IgD-negative memory B cell (primary cell): ENCODE measurements around the gene REPS2. TPM values are rescaled to one million over a fixed set of nuclear protein-coding genes. Genes with fewer than 3 reads are reported as not detected.

ENCODE experiments used
- H3K27ac Mint-ChIP-seq, 3 donors: one replicate each; pipeline ENCODE4 v1.8.0; 2020 to 2022; ENCODE audit warnings: mild to moderate bottlenecking in 3 of 3, mixed read lengths in 3 of 3, moderate library complexity in 1 of 3
- H3K27me3 Mint-ChIP-seq: one replicate; pipeline ENCODE4 v1.8.0; 2021; ENCODE audit warnings: mixed read lengths
- H3K36me3 Mint-ChIP-seq: one replicate; pipeline ENCODE4 v1.8.0; 2020; ENCODE audit warnings: mild to moderate bottlenecking, mixed read lengths
- H3K4me1 Mint-ChIP-seq, 3 donors: one replicate each; pipeline ENCODE4 v1.8.0; 2020 to 2022; ENCODE audit warnings: mixed read lengths in 3 of 3, mild to moderate bottlenecking in 1 of 3
- H3K4me3 Mint-ChIP-seq, 4 donors: one replicate each; pipeline ENCODE4 v1.8.0; 2020 to 2022; ENCODE audit warnings: mild to moderate bottlenecking in 4 of 4, mixed read lengths in 4 of 4, moderate library complexity in 3 of 4
- H3K9me3 Mint-ChIP-seq, 3 donors: one replicate each; pipeline ENCODE4 v1.8.0; 2020 to 2021; ENCODE audit warnings: mixed read lengths in 3 of 3, mild to moderate bottlenecking in 1 of 3
- polyA plus RNA-seq: library from polyadenylated mRNA; unstranded; fragments of 300-500 nt; fragmentation: Illumina TruSeq; gene quantifications from one replicate; pipeline ENCODE4 v1.2.3, GENCODE V29; 2021

Gene REPS2
- polyA plus RNA-seq = 1.3 TPM

GRCh38 chrX:16946361-16946964, at the start of gene REPS2:
REPS2 (plus strand) TSS chrX:16946658; CDS start chrX:16946862, 204 bp downstream.
- peak within 1 kb of the TSS in 2 of 3 donors; percentile 77 to 85 for H3K27ac Mint-ChIP-seq
- peaks cover 3% of the 10 kb centered on the region for H3K27me3 Mint-ChIP-seq
- no peaks in the 10 kb centered on the region for H3K9me3 Mint-ChIP-seq
- H3K36me3 Mint-ChIP-seq = peaks cover 1% of the 10 kb centered on the region
- peaks cover 0 to 6% (median 5%) of the 10 kb centered on the region in 3 donors for H3K4me1 Mint-ChIP-seq
- H3K4me3 Mint-ChIP-seq = peak within 1 kb of the TSS; percentile 82 to 94 (median 90)

- Mint-ChIP-seq H3K36me3 (no peaks in the 10 kb centered on the region), H3K4me1 (peaks cover 0 to 7% (median 5%) of the 10 kb centered on the region in 3 donors), H3K4me3 (no peak overlapping the region), H3K9me3 (no peaks in the 10 kb centered on the region), H3K27me3 (peaks cover 18% of the 10 kb centered on the region), H3K27ac (no peak overlapping the region)
Measured at GRCh38 chrX:16897445-16897844, 49.0 kb upstream of the REPS2 start.

- peaks cover 10% of the 10 kb centered on the region for H3K27me3 Mint-ChIP-seq
Measured at GRCh38 chrX:16903274-16904022, 43.0 kb upstream of the REPS2 start.

GRCh38 chrX:16910376-16910775, 36.1 kb upstream of the REPS2 start:
- H3K9me3 Mint-ChIP-seq = no peaks in the 10 kb centered on the region
- no peak overlapping the region for H3K4me3 Mint-ChIP-seq
- H3K27ac Mint-ChIP-seq = no peak overlapping the region
- no peaks in the 10 kb centered on the region for H3K36me3 Mint-ChIP-seq
- peaks cover 5% of the 10 kb centered on the region for H3K27me3 Mint-ChIP-seq
- H3K4me1 Mint-ChIP-seq = no peaks in the 10 kb centered on the region

More at GRCh38 chrX:16903274-16904022, 43.0 kb upstream of the REPS2 start:
- H3K4me1 Mint-ChIP-seq = no peaks in the 10 kb centered on the region
- no peak overlapping the region for H3K27ac Mint-ChIP-seq
- H3K9me3 Mint-ChIP-seq = peaks cover 0 to 1% (median 0%) of the 10 kb centered on the region in 3 donors
- no peaks in the 10 kb centered on the region for H3K36me3 Mint-ChIP-seq
- peak overlapping the region in 2 of 4 donors; percentile 2 to 8 for H3K4me3 Mint-ChIP-seq

GRCh38 chrX:16914058-16914457, 32.4 kb upstream of the REPS2 start:
- H3K4me1 Mint-ChIP-seq = no peaks in the 10 kb centered on the region
- H3K27me3 Mint-ChIP-seq = peaks cover 7% of the 10 kb centered on the region
- no peak overlapping the region for H3K27ac Mint-ChIP-seq
- H3K4me3 Mint-ChIP-seq = no peak overlapping the region
- no peaks in the 10 kb centered on the region for H3K36me3 Mint-ChIP-seq
- H3K9me3 Mint-ChIP-seq = no peaks in the 10 kb centered on the region

GRCh38 chrX:16916561-16916960, 29.9 kb upstream of the REPS2 start:
- H3K27ac Mint-ChIP-seq = no peak overlapping the region
- peaks cover 8% of the 10 kb centered on the region for H3K27me3 Mint-ChIP-seq
- no peaks in the 10 kb centered on the region for H3K36me3 Mint-ChIP-seq
- H3K9me3 Mint-ChIP-seq = no peaks in the 10 kb centered on the region
- no peak overlapping the region for H3K4me3 Mint-ChIP-seq
- H3K4me1 Mint-ChIP-seq = no peaks in the 10 kb centered on the region

- Mint-ChIP-seq H3K4me3 (no peak overlapping the region), H3K9me3 (no peaks in the 10 kb centered on the region), H3K27ac (no peak overlapping the region), H3K36me3 (no peaks in the 10 kb centered on the region), H3K4me1 (no peaks in the 10 kb centered on the region), H3K27me3 (peaks cover 11% of the 10 kb centered on the region)
Measured at GRCh38 chrX:16917120-16917519, 29.3 kb upstream of the REPS2 start.

GRCh38 chrX:16918979-16919378, 27.5 kb upstream of the REPS2 start:
- H3K4me1 Mint-ChIP-seq = no peaks in the 10 kb centered on the region
- peaks cover 11% of the 10 kb centered on the region for H3K27me3 Mint-ChIP-seq
- no peak overlapping the region for H3K27ac Mint-ChIP-seq
- no peaks in the 10 kb centered on the region for H3K9me3 Mint-ChIP-seq
- H3K4me3 Mint-ChIP-seq = no peak overlapping the region
- H3K36me3 Mint-ChIP-seq = no peaks in the 10 kb centered on the region

- Mint-ChIP-seq H3K9me3 (peaks cover 0 to 5% (median 4%) of the 10 kb centered on the region in 3 donors), H3K27me3 (peaks cover 15% of the 10 kb centered on the region), H3K36me3 (no peaks in the 10 kb centered on the region)
Measured at GRCh38 chrX:16920075-16920474, 26.4 kb upstream of the REPS2 start.

GRCh38 chrX:16923157-16923556, 23.3 kb upstream of the REPS2 start:
- H3K4me1 Mint-ChIP-seq = no peaks in the 10 kb centered on the region
- peaks cover 21% of the 10 kb centered on the region for H3K27me3 Mint-ChIP-seq
- no peaks in the 10 kb centered on the region for H3K36me3 Mint-ChIP-seq
- peaks cover 0 to 5% (median 5%) of the 10 kb centered on the region in 3 donors for H3K9me3 Mint-ChIP-seq
- no peak overlapping the region for H3K27ac Mint-ChIP-seq
- no peak overlapping the region for H3K4me3 Mint-ChIP-seq

More at GRCh38 chrX:16920075-16920474, 26.4 kb upstream of the REPS2 start:
- H3K4me1 Mint-ChIP-seq = no peaks in the 10 kb centered on the region
- H3K4me3 Mint-ChIP-seq = no peak overlapping the region
- no peak overlapping the region for H3K27ac Mint-ChIP-seq

GRCh38 chrX:16924631-16925480, 21.6 kb upstream of the REPS2 start:
- no peak overlapping the region for H3K27ac Mint-ChIP-seq
- H3K36me3 Mint-ChIP-seq = no peaks in the 10 kb centered on the region
- no peaks in the 10 kb centered on the region for H3K4me1 Mint-ChIP-seq
- peaks cover 0 to 5% (median 5%) of the 10 kb centered on the region in 3 donors for H3K9me3 Mint-ChIP-seq
- H3K4me3 Mint-ChIP-seq = no peak overlapping the region
- peaks cover 19% of the 10 kb centered on the region for H3K27me3 Mint-ChIP-seq

GRCh38 chrX:16930392-16930791, 16.1 kb upstream of the REPS2 start:
- H3K4me3 Mint-ChIP-seq = no peak overlapping the region
- H3K36me3 Mint-ChIP-seq = no peaks in the 10 kb centered on the region
- peaks cover 0 to 6% (median 0%) of the 10 kb centered on the region in 3 donors for H3K9me3 Mint-ChIP-seq
- peaks cover 9% of the 10 kb centered on the region for H3K27me3 Mint-ChIP-seq
- H3K27ac Mint-ChIP-seq = no peak overlapping the region
- no peaks in the 10 kb centered on the region for H3K4me1 Mint-ChIP-seq

GRCh38 chrX:16931371-16931770, 15.1 kb upstream of the REPS2 start:
- Mint-ChIP-seq H3K27me3 (peaks cover 6% of the 10 kb centered on the region), H3K27ac (peak overlapping the region in 1 of 3 donors; percentile 43), H3K9me3 (peaks cover 0 to 6% (median 1%) of the 10 kb centered on the region in 3 donors), H3K4me1 (no peaks in the 10 kb centered on the region), H3K36me3 (peaks cover 1% of the 10 kb centered on the region), H3K4me3 (no peak overlapping the region)

GRCh38 chrX:16931855-16932575, 14.4 kb upstream of the REPS2 start:
- Mint-ChIP-seq H3K27ac (peak overlapping the region in 1 of 3 donors; percentile 43), H3K36me3 (peaks cover 3% of the 10 kb centered on the region), H3K9me3 (peaks cover 2 to 7% (median 6%) of the 10 kb centered on the region in 3 donors), H3K27me3 (peaks cover 7% of the 10 kb centered on the region), H3K4me3 (no peak overlapping the region), H3K4me1 (no peaks in the 10 kb centered on the region)
